Stimulated activated CD8-positive, alpha-beta memory T cell treated with anti-CD3 and anti-CD28 coated beads, Interleukin-7, amount 100 ng/mL, for 24 hours (primary cell): ENCODE results near the gene UNC93B1.
"Not testable (repeated sequence)": the region's sequence is repeated elsewhere in the genome, so short reads cannot be mapped to it uniquely, and the experiment has no call there.

Experiments
- DNase-seq: peaks from one replicate; pipeline ENCODE4 v3.0.0-alpha.2; 2020; ENCODE audit warnings: low read depth

The UNC93B1 gene

DNA sequence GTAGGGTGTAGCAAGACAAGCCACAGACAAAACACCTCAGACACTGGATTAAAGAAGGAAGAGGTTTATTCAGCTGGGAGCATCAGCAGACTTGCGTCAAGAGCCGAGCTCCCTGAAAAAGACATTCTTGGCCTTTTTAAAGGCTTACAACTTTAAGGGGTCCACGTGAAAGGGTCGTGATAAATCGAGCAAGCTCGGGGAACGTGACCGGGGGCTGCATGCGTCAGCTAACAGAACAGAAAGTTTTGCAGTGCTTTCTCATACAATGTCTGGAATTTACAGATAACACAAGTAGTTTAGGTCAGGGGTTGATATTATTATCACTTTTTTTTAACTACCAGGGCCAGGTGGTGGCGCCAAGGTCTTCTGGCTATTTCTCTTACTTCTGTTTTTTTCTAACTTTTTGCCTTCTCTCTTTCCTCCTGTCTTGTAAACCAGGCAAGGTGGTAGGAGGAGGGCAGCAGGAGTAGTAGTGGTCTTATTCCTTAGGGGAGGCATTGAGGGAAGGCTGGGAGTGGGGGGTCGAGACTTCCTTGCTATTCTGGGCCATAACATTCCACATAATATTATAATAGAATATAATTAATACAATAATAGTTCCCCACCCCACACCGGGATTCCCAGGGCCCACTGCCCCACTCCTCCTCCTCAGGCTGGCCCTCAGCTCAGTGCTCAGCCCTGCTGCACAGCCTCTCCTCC lies 5.6 kb upstream of the UNC93B1 start:
- no peak for DNase-seq

DNA sequence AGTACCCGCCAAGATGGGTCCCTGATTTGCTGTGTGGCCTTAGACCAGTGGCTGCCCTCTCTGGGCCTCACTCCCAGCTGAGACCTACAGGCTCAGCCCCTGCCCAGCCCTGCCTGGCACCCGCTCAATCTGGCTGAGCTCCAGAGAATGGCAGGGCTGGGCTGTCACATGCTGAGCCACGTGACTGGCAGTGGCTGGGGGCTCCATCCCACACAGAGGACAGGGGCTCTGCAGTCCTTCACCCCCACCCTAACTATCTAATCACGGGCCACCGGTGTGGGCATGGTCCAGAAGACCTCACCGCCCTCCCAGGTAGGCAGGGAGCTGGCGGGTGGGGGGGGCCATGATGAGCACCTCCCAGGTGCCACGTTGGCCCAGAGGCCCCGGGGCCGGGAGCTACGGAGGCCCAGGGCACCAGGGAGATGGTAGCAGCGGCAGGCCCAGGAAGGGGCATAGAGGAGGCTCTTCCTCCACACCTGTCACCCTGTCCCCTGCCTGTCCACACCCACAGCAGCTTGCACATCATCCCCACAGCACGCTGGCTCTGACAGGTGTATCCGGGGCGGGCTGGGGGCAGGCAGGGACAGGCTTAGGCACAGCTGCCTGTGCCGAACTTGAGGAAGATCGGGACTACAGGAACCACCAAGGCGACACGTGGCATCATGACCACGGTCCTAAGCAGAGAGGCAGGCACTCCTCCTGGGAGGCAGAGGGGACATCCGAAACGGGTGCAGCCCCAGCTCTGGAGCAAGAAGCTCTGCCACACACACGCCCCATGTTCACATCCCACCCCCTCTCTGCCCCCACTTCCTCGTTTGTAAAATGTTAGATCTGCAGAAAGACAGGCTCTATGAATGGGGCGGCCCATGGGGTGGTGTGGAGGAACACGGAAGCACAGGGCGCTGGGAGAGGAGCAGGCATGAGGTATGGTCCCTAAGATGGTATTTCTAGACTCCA lies 4.8 kb upstream of the UNC93B1 start:
- no peak for DNase-seq

DNA sequence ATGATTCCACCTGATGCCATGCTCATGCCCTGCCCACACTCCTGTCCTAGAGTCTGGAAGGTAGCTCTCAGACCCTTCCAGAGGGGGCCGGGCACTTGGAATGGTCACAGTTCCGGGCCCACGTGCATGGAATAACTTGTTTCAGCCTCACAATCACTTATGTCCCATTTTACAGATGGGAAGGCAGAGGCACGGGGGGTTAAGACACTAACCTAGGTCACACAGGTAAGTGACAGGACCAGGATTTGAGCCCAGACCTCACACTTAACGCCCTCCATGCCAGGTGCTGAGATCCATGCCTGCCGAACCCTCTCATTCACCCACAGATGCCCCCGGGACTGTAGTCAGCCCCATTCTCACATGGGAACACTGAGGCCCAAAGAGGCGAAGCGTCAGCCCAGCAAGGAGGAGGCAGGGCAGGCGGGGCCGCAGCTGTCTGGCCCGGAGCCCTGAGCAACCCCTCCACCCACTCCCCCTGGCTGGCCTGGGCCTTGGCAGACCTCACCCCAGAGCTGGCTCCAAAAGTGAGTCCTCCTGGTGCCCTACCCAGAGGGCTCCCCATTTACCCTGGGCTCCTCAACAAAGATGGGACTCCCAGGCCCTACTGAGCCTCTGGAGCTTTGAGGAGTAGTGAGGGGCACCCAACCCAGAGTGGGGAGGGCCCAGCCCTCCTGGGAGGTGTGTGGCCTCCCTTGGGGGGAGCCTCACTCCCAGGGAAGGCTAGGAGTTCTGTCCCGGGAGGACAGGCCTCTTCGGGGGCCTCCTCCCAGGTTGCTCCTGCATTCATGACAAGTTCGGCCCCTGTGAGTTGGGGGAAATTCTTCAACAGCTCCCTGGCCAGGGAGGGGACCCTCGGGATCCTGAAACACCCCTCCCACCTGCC lies 3.8 kb upstream of the UNC93B1 start:
- no peak for DNase-seq

DNA sequence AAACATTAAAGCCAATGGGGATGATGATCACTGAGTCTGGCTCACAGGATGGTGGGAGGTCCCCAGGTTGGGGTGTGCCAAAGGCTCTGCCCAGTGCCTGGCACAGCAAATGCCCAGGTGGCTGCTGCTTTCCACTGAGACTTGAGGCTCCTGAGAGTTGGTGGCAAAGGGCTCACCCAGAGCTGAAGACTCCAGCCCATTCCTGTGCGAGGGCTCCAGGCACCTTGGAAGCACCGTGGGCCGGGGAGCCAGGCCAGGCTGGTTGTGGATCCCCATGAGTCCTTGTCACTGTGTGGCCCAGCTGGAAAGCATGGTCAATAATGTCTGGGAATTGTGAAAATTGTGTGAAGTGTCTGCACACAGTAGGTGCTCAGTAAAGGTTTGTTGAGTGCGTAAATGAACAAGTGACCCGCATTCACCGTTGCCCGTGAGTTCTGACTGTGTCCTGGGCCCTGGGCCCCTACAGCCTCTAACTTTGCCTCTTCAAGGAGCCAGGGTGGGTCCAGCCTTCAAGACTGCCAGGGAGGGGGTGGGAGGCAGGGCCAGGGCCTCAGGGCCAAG lies 2.8 kb upstream of the UNC93B1 start:
- no peak for DNase-seq

DNA sequence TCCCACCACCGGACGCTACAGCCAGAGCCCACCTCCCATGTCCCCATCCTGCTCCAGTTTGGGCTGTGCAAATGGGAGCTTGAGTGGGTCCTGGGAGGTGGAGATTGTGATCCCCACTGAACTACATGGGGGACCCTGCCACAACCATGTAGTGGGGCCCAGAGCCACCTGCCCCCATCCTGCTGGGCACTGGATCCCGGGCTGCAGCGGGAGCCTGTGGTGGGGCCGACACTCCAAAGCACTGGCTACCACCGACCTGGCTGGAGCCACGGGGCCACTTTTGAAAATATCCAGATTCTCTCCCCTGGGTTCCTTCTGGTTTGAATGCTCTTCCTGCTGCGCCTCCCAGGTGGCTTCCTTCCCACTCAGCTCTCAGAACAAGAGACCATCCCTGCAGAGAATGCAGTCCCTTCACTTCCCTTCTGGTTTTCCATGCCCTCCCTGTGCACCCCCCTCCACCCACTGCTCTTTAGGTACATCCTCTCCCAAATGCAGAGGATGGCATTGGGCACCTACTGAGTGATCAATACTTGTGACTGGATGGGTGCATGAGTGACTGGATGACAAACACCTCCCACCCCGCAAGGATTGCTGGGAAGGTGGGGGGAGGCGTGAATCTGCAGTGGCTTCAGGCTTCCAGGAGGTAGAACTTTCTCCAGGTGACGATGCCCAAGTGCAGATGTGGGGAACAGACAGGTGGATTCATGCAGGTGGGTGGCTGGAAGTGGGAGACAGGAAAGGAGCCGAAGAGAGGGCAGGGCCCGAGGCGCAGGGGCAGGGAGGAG lies 846 bp upstream of the UNC93B1 start:
- DNase-seq: no peak

DNA sequence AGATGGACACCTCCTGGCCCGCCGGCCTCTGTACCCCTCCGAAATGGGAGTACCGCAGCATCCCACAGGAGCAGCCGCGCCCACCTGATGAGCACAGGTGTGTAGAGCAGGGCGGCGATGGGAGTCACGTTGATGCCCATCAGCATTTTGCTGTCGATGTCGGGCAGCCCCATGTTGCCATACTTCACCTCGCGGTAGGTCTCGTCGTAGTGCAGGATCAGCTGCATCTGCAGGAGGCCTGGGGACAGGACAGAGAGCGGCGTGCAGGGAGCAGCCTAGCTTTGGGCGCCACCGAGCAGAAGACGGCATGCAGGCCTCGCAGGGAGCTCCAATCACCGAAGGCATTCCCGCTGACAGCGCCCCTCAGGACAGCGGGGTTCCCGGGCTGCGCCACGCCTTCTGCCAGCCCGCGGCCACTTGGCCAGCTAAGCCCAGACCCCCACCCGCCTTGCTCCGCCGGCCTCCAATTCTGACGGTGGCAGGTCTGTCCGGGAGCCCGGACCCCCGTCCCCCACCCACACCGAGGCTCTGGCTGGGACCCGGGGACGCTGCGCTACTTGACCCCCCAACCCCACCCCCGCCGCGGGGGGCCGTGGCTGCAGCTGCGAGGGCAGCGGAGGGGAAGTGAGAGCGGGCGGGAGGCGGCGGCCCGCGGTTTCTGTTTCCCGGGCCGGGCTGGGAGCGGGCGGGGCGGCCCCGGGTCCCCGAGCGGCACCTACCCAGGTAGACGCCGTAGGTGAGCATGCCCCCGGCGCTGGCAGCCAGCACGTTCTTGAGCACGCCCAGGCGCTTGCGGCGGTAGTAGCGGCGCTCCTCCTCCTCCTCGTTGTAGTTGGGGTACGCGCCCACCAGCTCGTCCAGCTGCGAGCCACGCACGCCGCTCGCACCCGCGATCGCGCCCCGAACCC lies 705 bp downstream of the UNC93B1 start:
- no peak for DNase-seq

DNA sequence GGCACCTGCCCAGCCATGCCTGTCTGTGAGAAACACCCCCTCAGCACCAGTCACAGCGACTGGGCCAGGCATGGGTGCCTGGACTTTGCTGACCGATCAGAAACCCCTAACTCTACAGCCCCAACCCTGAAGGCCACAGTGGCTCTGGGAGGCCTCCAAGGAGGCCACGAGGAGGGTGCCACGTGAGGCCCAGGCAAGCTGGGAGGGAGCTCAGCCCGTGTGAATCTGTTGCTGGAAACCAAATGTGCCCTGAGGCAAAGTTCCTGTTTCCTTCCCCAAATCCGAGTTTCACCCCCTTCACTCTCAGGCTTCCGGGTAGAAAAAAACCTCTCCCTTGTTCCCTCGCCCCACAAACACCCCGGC lies 1.3 kb downstream of the UNC93B1 start:
- DNase-seq: no peak

DNA sequence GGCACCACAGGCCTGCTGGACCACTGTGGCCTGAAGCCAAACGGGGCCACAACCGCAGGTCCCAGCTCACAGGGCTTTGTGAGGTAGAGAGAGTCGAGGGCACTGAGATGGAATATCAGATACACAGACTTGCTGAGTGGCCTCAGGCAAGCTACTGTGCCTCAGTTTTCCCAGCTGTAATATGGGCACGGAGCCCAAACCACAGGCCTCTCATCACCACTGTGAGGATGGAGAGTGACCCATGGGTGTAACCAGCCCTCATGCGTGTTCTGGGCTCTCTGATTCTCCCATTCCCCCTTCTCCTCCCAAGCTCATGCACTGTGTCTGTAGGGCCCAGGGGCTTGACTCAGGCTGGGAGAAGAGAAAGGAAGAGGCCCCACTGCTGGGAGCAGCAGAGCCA lies 4.2 kb downstream of the UNC93B1 start:
- no peak for DNase-seq

DNA sequence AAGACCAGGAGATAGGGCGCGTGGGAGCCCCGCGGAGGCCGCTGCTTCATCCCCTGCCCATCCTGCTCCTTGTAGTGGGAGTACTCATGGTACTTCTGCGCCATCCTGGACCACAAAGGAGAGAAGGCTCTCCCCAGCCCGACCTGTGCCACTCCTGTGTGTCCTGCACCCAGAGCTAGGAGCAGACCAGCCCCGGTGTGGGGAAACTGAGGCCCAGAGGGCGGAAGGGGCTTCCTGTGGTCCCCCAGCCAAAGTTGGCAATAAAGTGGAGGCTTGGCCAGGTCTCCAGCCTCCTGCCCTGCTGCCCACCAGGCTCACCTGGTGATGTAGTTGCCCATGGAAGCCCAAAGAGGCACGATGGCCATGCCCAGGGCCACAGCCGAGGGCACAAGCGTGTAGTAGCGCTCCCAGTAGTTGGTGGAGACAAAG lies 4.7 kb downstream of the UNC93B1 start:
- DNase-seq: no peak

DNA sequence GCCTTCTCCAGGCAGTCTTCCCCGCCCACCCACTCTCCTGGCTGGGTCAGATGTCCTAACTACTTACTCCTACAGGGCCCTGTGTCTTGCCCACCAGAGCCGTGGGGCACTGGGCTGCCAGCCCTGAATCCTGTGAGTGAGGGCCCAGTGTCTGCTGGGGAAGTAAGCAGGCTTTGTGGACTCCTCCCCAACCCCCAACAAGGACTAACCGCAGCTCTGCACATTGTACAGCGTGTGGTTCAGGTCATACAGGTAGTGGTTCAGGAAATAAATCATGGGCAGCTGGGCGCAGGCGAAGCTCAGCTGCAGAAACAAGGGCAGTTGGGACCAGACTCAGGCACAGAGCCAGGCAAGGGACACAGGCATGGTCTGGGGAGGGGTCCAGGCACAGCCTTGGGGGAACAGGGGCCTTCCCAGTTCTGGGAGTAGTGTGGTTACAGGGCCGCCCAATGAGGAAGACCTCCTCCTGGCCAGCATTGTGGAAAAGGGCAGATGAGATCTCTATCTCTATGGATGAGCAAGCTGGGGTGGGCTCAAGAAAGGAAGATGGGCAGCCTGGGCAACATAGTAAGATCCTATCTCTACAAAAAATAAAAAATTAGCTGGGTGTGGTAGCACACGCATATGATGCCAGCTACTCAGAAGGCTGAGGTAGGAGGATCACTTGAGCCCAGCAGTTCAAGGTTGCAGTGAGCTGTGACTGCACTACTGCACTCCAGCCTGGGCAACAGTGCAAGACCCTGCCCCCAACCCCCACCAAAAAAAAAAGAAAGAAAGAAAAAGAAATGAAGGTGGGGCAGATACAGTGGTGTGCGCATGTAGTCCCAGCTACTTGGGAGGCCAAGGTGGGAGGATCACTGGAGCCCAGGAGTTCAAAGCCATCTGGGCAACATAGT lies 5.5 kb downstream of the UNC93B1 start:
- no peak for DNase-seq

DNA sequence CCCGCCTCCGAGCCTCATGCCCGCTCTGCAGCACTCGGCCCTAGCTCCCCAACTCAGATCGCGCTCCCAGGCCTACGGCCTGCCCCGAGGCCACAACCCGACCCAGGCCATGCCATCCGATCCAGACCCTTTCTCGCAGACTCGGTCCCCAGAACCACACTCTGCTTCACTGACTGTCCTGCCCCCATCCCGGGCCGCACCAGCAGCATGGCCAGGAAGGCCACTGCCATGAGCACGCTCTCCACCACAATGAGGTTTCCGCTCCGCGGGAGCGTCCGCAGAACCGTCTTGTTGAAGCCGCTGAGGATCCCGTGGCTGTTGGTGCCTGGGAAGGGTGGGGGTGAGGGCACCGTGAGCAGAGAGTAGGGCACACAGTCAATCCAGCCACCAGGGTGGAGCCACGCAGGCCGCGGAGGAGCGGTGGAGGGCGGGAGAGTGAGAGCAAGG lies 6.4 kb downstream of the UNC93B1 start:
- no peak for DNase-seq

DNA sequence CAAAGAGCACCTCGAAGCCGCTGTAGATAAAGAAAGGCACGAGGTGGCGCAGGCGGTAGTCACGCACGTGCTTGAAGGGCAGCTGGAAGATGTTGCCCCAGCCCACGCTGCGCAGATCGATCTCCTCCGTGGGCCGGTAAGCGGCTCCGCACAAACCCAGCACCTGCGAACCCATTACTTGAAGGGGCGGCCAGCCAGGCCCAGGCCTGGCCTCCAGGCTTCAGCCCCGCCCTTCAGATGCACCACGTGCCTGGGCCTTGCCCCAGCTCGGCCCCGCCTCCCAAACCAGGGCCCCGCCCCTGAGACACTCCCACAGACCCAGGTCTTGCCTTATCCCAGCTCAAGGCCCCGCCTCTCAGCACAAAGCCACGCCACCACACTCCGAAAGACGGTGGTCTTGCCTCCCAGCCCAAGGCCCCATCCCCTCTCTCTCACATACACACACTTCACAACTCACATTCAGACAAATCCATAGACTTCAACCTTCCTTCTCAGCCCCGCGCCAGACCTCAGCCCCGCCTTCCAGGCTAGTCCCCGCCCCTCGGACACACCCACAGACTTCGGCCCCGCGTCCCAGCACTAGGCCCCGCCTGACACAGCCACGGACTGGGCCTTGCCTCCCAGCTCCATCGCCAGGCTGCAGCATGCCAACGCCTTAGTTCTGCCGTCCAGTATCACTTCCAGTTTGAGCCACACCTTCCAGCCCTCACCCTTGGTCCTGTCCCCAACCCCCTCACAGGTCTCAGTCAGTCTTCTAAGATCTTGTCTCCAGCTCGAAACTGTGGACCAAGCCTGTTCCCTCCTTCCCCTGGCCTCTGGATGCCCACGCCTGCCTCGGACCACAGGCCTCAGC lies 7.0 kb downstream of the UNC93B1 start:
- DNase-seq: no peak

DNA sequence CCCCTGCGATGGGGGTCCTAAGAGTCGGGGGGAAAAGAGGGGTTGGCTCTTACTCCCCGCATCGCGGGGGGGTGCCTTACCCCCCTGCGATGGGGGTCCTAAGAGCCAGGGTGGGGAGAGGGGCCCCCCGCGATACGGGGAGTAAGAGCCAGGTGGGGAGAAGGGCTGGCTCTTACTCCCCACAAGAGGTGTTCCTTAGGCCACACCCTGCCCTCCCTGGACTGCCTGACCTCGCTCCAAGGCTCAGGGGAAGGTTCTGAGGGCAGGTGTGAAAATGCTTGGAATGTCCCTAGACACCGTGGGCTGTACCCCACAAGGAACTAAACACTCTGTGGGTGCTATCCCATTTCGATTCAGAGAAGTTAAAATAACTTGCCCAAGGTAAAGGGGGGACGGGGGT lies 7.8 kb downstream of the UNC93B1 start:
- no peak for DNase-seq

DNA sequence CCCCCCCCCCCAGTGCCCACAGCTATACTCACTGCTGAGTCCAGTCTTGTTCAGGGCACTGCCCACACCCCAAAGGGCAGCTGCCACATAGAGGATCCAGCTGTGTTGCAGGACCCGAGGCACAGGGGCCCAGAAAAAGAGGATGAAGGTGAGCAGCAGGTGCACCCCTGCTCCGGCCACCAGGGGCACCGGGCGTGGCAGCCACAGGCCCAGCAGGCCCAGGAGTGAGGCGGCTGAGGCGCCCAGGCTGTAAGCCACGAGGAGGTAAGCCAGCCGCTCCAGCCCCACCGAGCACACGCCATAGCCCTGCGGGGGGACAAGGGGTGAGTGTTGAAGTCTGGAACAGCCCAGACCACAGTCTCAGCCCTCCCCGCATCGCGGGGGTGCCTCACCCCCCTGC lies 8.3 kb downstream of the UNC93B1 start:
- not testable (repeated sequence) for DNase-seq

DNA sequence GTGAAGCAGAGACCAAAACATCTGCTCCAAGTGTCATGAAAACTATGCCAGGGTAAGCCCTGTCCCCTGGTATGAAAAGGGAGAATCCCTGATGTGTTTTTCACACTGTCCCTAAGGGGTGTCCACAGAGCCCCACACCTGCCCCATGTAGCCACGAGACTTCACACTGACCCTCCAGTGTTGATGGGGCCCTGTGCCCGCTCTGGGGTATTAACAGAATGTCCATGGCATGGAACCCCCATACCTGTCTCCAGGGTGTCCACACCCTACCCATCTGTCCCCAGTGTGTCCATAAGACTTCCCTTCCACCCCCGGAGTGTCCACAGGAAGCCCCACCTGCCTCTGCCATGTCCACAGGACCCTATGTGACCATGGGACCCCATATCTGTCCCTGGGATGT lies 8.8 kb downstream of the UNC93B1 start:
- DNase-seq: not testable (repeated sequence)

DNA sequence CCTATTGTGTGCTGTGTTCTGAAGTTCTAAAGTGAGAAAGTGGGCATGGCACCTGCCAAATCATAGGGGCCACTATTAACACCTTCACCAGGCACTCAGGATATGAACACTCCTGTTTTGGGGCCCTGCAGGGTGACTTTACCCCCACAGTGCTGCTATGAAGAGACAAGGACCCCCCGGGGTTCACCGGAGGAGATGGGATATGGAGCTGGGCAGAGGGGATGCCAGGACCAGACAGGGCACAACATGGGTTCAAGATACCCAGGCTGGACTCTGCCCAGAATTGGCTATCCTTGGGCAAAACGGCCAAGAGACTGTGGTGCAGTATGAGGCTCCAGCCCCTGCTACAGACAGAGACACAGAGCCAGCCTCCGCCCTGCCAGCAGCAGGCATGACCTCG lies 9.5 kb downstream of the UNC93B1 start:
- DNase-seq: not testable (repeated sequence)

DNA sequence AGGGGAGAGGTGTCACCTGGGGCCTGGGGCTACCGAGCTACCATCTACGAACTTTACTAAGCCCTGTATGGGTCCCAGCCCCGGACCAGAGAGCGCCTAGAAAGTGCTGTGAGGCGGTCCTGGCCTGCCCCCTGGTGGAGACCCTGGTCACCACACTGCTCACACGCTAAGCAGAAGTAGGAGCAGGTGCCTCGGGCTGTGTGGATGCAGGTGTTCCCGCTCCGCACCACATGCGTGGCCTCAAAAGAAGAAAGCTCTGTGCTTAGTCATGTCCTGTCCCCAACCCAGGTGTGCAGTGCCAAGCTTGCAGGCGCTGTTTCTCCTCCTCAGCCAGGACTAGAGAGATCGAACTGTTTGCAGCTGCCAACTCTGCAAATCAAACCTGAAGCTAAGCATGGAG lies 10.1 kb downstream of the UNC93B1 start:
- not testable (repeated sequence) for DNase-seq
